Measurements from ENCODE around the gene ACBD6.

DNA sequence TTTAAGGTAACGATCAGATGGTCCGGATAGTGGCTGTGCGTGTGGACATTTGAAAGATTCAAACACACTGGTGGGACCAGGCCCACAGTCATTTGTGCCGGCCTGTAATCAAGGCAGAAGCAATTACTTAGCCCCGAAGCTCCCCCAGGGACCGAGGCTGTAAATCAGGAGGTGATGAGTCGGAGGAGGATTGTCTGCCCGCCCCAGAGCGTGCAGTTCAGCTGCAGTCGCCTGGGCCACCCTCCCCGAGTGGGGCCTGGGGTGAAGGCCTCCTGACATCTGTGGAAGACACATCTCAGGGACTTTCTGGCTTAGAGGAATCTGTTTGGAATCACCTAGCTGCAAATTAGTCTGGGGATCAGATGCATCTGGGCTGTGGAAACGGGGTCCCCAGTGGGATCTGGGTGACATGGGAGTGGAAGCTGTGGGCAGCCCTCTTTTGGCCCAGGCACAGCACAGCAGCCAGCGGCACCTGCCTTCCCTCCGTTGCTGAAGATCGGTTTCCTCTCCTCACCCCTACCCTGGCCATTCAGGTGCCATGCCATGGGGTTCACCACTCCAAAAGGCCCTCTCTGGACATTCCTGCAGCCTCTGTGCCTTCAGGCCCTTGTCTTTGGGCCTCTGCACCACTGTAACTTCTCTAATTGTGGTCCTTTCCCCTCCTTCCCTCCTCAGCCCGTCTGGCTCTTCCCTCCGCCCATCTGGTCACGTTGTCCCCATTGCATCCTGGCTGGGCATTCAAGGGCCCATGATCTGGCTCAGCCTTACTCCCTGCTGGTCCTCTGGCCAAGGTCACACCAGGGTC is 246.6 kb downstream of the ACBD6 start:
- TF ChIP-seq, protein P1, sequence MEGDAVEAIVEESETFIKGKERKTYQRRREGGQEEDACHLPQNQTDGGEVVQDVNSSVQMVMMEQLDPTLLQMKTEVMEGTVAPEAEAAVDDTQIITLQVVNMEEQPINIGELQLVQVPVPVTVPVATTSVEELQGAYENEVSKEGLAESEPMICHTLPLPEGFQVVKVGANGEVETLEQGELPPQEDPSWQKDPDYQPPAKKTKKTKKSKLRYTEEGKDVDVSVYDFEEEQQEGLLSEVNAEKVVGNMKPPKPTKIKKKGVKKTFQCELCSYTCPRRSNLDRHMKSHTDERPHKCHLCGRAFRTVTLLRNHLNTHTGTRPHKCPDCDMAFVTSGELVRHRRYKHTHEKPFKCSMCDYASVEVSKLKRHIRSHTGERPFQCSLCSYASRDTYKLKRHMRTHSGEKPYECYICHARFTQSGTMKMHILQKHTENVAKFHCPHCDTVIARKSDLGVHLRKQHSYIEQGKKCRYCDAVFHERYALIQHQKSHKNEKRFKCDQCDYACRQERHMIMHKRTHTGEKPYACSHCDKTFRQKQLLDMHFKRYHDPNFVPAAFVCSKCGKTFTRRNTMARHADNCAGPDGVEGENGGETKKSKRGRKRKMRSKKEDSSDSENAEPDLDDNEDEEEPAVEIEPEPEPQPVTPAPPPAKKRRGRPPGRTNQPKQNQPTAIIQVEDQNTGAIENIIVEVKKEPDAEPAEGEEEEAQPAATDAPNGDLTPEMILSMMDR (IDR thresholded peaks at IDR 0.05; ENCODE audit: low read length), result no peak
- no peak for TF ChIP-seq EZH2 (IDR thresholded peaks at IDR 0.05; ENCODE audit: borderline replicate concordance, low read length)
